HepG2 (cell line): ENCODE measurements around the gene RRBP1. TPM values are rescaled to one million over a fixed set of nuclear protein-coding genes. Genes with fewer than 3 reads are reported as not detected.

Source experiments
- ATM ChIP-seq: fragments of 450-650 bp; IDR thresholded peaks from 2 replicates; pipeline ENCODE4 v1.7.1; 2017; ENCODE audit warnings: mild to moderate bottlenecking, borderline replicate concordance
- CREM ChIP-seq, 2 experiments: sonication (generic) in 1 of 2; formaldehyde crosslinking in 1 of 2; IDR thresholded peaks; 2 replicates each; pipeline versions ENCODE4 v1.4.0 to v1.6.1; 2016 to 2020; ENCODE audit warnings: antibody characterized with exemption in 1 of 2, mild to moderate bottlenecking in 1 of 2, missing genetic modification reagents in 1 of 2
- KDM5A ChIP-seq: fragments of 200-600 bp; sonication (generic); IDR thresholded peaks from 2 replicates; pipeline ENCODE4 v1.7.0; 2018; ENCODE audit warnings: antibody characterized with exemption, mild to moderate bottlenecking, low read length, borderline replicate concordance
- RAD21 ChIP-seq: fragments of 450-650 bp; formaldehyde crosslinking; IDR thresholded peaks from 2 replicates; pipeline ENCODE4 v1.5.0; 2020; ENCODE audit warnings: mild to moderate bottlenecking
- SALL1 ChIP-seq: sonication (generic); formaldehyde crosslinking; IDR thresholded peaks from 2 replicates; pipeline ENCODE4 v1.8.0; 2022; ENCODE audit warnings: mild to moderate bottlenecking, missing genetic modification reagents
- SMAD1 ChIP-seq: sonication (generic); formaldehyde crosslinking; IDR thresholded peaks from 2 replicates; pipeline ENCODE4 v1.4.0; 2020; ENCODE audit warnings: missing genetic modification reagents, low read depth, mild to moderate bottlenecking, borderline replicate concordance
- SSRP1 ChIP-seq: IDR thresholded peaks from 2 replicates; pipeline ENCODE4 v1.6.1; 2016; ENCODE audit warnings: control low read depth
- YEATS2 ChIP-seq: sonication (generic); formaldehyde crosslinking; IDR thresholded peaks from 2 replicates; pipeline ENCODE4 v1.4.0; 2020; ENCODE audit warnings: missing genetic modification reagents, borderline replicate concordance
- ZNF264 ChIP-seq: sonication (generic); formaldehyde crosslinking; IDR thresholded peaks from 2 replicates; pipeline ENCODE4 v1.4.0; 2020; ENCODE audit warnings: missing genetic modification reagents
- ZNF275 ChIP-seq: sonication (generic); formaldehyde crosslinking; IDR thresholded peaks from 2 replicates; pipeline ENCODE4 v1.8.0; 2022; ENCODE audit warnings: missing genetic modification reagents, mild to moderate bottlenecking, inconsistent platforms, borderline replicate concordance
- ZNF563 ChIP-seq: sonication (generic); formaldehyde crosslinking; IDR thresholded peaks from 2 replicates; pipeline ENCODE4 v1.8.0; 2022; ENCODE audit warnings: mild to moderate bottlenecking, moderate library complexity, missing genetic modification reagents
- ZNF644 ChIP-seq: IDR thresholded peaks from 2 replicates; pipeline ENCODE4 v1.6.1; 2016; ENCODE audit warnings: low read depth
- ZSCAN30 ChIP-seq: sonication (generic); formaldehyde crosslinking; IDR thresholded peaks from 2 replicates; pipeline ENCODE4 v1.5.0; 2020; ENCODE audit warnings: mild to moderate bottlenecking, missing genetic modification reagents
- polyA plus RNA-seq, 8 experiments: library from polyadenylated mRNA; depleted of rRNA in 3 of 8; stranded (reverse) in 7 of 8; unstranded in 1 of 8; fragments of >200 nt; fragmentation: Illumina TruSeq in 4 of 8; extraction: Trizol in 4 of 8; gene quantifications; 2 replicates each; pipeline versions ENCODE4 v1.2.1 to v1.2.3, GENCODE V29; 2011 to 2016; ENCODE audit warnings: low read depth in 4 of 8, missing spikeins in 1 of 8, mixed read lengths in 1 of 8; ENCODE audit not compliant: insufficient read depth in 1 of 8
- total RNA-seq, 5 experiments: library from RNA; depleted of rRNA; stranded (reverse); fragments of >200 nt; fragmentation: Illumina TruSeq; extraction: Trizol; gene quantifications; 2 replicates each; pipeline ENCODE4 v1.2.3, GENCODE V29; 2016; ENCODE audit warnings: low read depth in 1 of 5
- TF ChIP-seq, protein P1 (sequence below), 2 experiments: sonication (generic) in 1 of 2; formaldehyde crosslinking in 1 of 2; IDR thresholded peaks; 2 replicates each; pipeline versions ENCODE4 v1.6.1 to v1.9.0; 2014 to 2022; ENCODE audit warnings: antibody characterized with exemption in 1 of 2, borderline replicate concordance in 1 of 2, inconsistent platforms in 1 of 2, low read depth in 1 of 2, missing genetic modification reagents in 1 of 2
- TF ChIP-seq, protein P2 (sequence below): sonication (generic); formaldehyde crosslinking; IDR thresholded peaks from 2 replicates; pipeline ENCODE4 v1.4.0; 2020; ENCODE audit warnings: missing genetic modification reagents, mild to moderate bottlenecking, borderline replicate concordance
- TF ChIP-seq, protein P3 (sequence below): conservative IDR thresholded peaks from 2 replicates; pipeline ENCODE4 v1.6.1; 2018; ENCODE audit warnings: missing genetic modification reagents

Gene RRBP1
- total and polyA plus RNA-seq, 2 of the 13 experiments (the other 11 are each of a cell fraction or from before 2014, with no cell fraction given): 150 to 222 TPM

GRCh38 chr20:17646209-17646960, 35.7 kb downstream of the RRBP1 start (continued):
- TF ChIP-seq ZNF275: no peak
- 0 out of 2 replicates have a peak, but pooled peaks have one; percentile 35 for TF ChIP-seq SMAD1 (CRISPR knock-in tag)
- TF ChIP-seq KDM5A: no peak
- peak; percentile 70 for TF ChIP-seq SALL1 (CRISPR knock-in tag)
- TF ChIP-seq, protein P1, sequence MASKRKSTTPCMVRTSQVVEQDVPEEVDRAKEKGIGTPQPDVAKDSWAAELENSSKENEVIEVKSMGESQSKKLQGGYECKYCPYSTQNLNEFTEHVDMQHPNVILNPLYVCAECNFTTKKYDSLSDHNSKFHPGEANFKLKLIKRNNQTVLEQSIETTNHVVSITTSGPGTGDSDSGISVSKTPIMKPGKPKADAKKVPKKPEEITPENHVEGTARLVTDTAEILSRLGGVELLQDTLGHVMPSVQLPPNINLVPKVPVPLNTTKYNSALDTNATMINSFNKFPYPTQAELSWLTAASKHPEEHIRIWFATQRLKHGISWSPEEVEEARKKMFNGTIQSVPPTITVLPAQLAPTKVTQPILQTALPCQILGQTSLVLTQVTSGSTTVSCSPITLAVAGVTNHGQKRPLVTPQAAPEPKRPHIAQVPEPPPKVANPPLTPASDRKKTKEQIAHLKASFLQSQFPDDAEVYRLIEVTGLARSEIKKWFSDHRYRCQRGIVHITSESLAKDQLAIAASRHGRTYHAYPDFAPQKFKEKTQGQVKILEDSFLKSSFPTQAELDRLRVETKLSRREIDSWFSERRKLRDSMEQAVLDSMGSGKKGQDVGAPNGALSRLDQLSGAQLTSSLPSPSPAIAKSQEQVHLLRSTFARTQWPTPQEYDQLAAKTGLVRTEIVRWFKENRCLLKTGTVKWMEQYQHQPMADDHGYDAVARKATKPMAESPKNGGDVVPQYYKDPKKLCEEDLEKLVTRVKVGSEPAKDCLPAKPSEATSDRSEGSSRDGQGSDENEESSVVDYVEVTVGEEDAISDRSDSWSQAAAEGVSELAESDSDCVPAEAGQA (IDR thresholded peaks at IDR 0.05; ENCODE audit: low read depth): no peak
- TF ChIP-seq, protein P1 (CRISPR knock-in tag; IDR thresholded peaks at IDR 0.05; ENCODE audit: borderline replicate concordance): no peak
- 0 out of 2 replicates have a peak, but pooled peaks have one; percentile 14 for TF ChIP-seq YEATS2 (CRISPR knock-in tag)
- TF ChIP-seq, protein P2, sequence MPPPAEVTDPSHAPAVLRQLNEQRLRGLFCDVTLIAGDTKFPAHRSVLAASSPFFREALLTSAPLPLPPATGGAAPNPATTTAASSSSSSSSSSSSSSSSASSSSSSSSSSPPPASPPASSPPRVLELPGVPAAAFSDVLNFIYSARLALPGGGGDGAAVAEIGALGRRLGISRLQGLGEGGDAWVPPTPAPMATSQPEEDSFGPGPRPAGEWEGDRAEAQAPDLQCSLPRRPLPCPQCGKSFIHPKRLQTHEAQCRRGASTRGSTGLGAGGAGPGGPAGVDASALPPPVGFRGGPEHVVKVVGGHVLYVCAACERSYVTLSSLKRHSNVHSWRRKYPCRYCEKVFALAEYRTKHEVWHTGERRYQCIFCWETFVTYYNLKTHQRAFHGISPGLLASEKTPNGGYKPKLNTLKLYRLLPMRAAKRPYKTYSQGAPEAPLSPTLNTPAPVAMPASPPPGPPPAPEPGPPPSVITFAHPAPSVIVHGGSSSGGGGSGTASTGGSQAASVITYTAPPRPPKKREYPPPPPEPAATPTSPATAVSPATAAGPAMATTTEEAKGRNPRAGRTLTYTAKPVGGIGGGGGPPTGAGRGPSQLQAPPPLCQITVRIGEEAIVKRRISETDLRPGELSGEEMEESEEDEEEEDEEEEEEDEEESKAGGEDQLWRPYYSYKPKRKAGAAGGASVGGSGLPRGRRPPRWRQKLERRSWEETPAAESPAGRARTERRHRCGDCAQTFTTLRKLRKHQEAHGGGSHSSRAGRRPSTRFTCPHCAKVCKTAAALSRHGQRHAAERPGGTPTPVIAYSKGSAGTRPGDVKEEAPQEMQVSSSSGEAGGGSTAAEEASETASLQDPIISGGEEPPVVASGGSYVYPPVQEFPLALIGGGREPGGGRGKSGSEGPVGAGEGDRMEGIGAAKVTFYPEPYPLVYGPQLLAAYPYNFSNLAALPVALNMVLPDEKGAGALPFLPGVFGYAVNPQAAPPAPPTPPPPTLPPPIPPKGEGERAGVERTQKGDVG (CRISPR knock-in tag): peak; percentile 46; the same call in 1 of the 2 replicates
- TF ChIP-seq ZNF264 (CRISPR knock-in tag): no peak
- TF ChIP-seq ZNF644 (CRISPR knock-in tag): no peak
- no peak for TF ChIP-seq ZSCAN30
- TF ChIP-seq, protein P3, sequence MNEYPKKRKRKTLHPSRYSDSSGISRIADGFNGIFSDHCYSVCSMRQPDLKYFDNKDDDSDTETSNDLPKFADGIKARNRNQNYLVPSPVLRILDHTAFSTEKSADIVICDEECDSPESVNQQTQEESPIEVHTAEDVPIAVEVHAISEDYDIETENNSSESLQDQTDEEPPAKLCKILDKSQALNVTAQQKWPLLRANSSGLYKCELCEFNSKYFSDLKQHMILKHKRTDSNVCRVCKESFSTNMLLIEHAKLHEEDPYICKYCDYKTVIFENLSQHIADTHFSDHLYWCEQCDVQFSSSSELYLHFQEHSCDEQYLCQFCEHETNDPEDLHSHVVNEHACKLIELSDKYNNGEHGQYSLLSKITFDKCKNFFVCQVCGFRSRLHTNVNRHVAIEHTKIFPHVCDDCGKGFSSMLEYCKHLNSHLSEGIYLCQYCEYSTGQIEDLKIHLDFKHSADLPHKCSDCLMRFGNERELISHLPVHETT (CRISPR knock-in tag): peak; percentile 19; the same call in 1 of the 2 replicates
- no peak for TF ChIP-seq ATM
- no peak for TF ChIP-seq RAD21
- peak; percentile 46; the same call in 1 of the 2 replicates for TF ChIP-seq SSRP1 (CRISPR knock-in tag)
- no peak for TF ChIP-seq ZNF563 (CRISPR knock-in tag)
- no peak; the same call in 1 of the 2 replicates for TF ChIP-seq CREM (IDR thresholded peaks at IDR 0.05)
- TF ChIP-seq CREM (CRISPR knock-in tag; IDR thresholded peaks at IDR 0.05): no peak
